ENCODE measurements around the gene MAP2K5. TPM values are rescaled to one million over a fixed set of nuclear protein-coding genes. Genes with fewer than 3 reads are reported as not detected.

Gene MAP2K5
- total RNA-seq, 1 donor from 2014 or later = 8.0 TPM

- H3K27me3 ChIP-seq (ENCODE audit: control insufficient read depth, insufficient read depth, low read length) = no peaks in the 10 kb centered on the region
- DNase-seq (ENCODE audit: low read depth) = no peak
- no peak for TF ChIP-seq CTCF (IDR thresholded peaks at IDR 0.05; ENCODE audit: insufficient read depth, low read length, poor library complexity, severe bottlenecking)
- no peaks in the 10 kb centered on the region for H3K36me3 ChIP-seq (ENCODE audit: control insufficient read depth, insufficient read depth, low read length)
- no peak overlapping the region for H3K4me3 ChIP-seq (ENCODE audit: low read depth, low read length)
Measured at GRCh38 chr15:67594770-67595169, 52.3 kb downstream of the MAP2K5 start.

- no peak overlapping the region for H3K4me3 ChIP-seq (ENCODE audit: low read depth, low read length)
- TF ChIP-seq CTCF (IDR thresholded peaks at IDR 0.05; ENCODE audit: insufficient read depth, low read length, poor library complexity, severe bottlenecking) = no peak
- H3K36me3 ChIP-seq (ENCODE audit: control insufficient read depth, insufficient read depth, low read length) = no peaks in the 10 kb centered on the region
- no peaks in the 10 kb centered on the region for H3K27me3 ChIP-seq (ENCODE audit: control insufficient read depth, insufficient read depth, low read length)
- DNase-seq (ENCODE audit: low read depth) = no peak
Measured at GRCh38 chr15:67595572-67595971, 53.1 kb downstream of the MAP2K5 start.

GRCh38 chr15:67601073-67601472, 58.6 kb downstream of the MAP2K5 start:
- DNase-seq (ENCODE audit: low read depth) = no peak
- no peaks in the 10 kb centered on the region for H3K27me3 ChIP-seq (ENCODE audit: control insufficient read depth, insufficient read depth, low read length)
- no peaks in the 10 kb centered on the region for H3K36me3 ChIP-seq (ENCODE audit: control insufficient read depth, insufficient read depth, low read length)
- H3K4me3 ChIP-seq (ENCODE audit: low read depth, low read length) = no peak overlapping the region
- no peak for TF ChIP-seq CTCF (IDR thresholded peaks at IDR 0.05; ENCODE audit: insufficient read depth, low read length, poor library complexity, severe bottlenecking)

GRCh38 chr15:67603063-67603462, 60.6 kb downstream of the MAP2K5 start:
- DNase-seq (ENCODE audit: low read depth) = no peak
- H3K27me3 ChIP-seq (ENCODE audit: control insufficient read depth, insufficient read depth, low read length) = no peaks in the 10 kb centered on the region
- TF ChIP-seq CTCF (IDR thresholded peaks at IDR 0.05; ENCODE audit: insufficient read depth, low read length, poor library complexity, severe bottlenecking) = no peak
- no peaks in the 10 kb centered on the region for H3K36me3 ChIP-seq (ENCODE audit: control insufficient read depth, insufficient read depth, low read length)
- H3K4me3 ChIP-seq (ENCODE audit: low read depth, low read length) = no peak overlapping the region

GRCh38 chr15:67605871-67606270, 63.4 kb downstream of the MAP2K5 start:
- H3K27me3 ChIP-seq (ENCODE audit: control insufficient read depth, insufficient read depth, low read length) = no peaks in the 10 kb centered on the region
- TF ChIP-seq CTCF (IDR thresholded peaks at IDR 0.05; ENCODE audit: insufficient read depth, low read length, poor library complexity, severe bottlenecking) = no peak
- no peak overlapping the region for H3K4me3 ChIP-seq (ENCODE audit: low read depth, low read length)
- no peaks in the 10 kb centered on the region for H3K36me3 ChIP-seq (ENCODE audit: control insufficient read depth, insufficient read depth, low read length)
- no peak for DNase-seq (ENCODE audit: low read depth)

GRCh38 chr15:67606742-67607141, 64.2 kb downstream of the MAP2K5 start:
- TF ChIP-seq CTCF (IDR thresholded peaks at IDR 0.05; ENCODE audit: insufficient read depth, low read length, poor library complexity, severe bottlenecking) = no peak

More at GRCh38 chr15:67606742-67607141, 64.2 kb downstream of the MAP2K5 start:
- DNase-seq (ENCODE audit: low read depth) = no peak
- no peak overlapping the region for H3K4me3 ChIP-seq (ENCODE audit: low read depth, low read length)
- no peaks in the 10 kb centered on the region for H3K36me3 ChIP-seq (ENCODE audit: control insufficient read depth, insufficient read depth, low read length)
- H3K27me3 ChIP-seq (ENCODE audit: control insufficient read depth, insufficient read depth, low read length) = no peaks in the 10 kb centered on the region

Measured in kidney epithelial cell (primary cell).